Tibial artery (tissue), 4 donors: ENCODE measurements around the gene DNAH9.

ENCODE experiments used
- DNase-seq, 2 donors: peaks; one replicate each; pipeline ENCODE4 v3.0.0-alpha.2; 2019
- H3K27ac ChIP-seq, 2 donors: fragments of 200-600 bp; sonication (generic) in 1 of 2; 1 replicate in 1 of 2; 2 replicates in 1 of 2; pipeline ENCODE4 v1.5.1; 2018 to 2019; ENCODE audit warnings: mild to moderate bottlenecking in 1 of 2
- H3K27me3 ChIP-seq, 2 donors: fragments of 200-600 bp; sonication (generic) in 1 of 2; one replicate each; pipeline versions ENCODE4 v1.5.1 to v1.6.0; 2016 to 2019
- H3K36me3 ChIP-seq, 3 donors: fragments of 200-600 bp; sonication (generic) in 2 of 3; one replicate each; pipeline ENCODE4 v1.5.1; 2016 to 2019; ENCODE audit warnings: mild to moderate bottlenecking in 2 of 3
- H3K4me1 ChIP-seq, 4 donors: fragments of 200-600 bp; sonication (generic) in 2 of 4; 1 replicate in 3 of 4; 2 replicates in 1 of 4; pipeline ENCODE4 v1.5.1; 2016 to 2019
- H3K4me3 ChIP-seq, 2 donors: fragments of 200-600 bp; sonication (generic) in 1 of 2; 1 replicate in 1 of 2; 2 replicates in 1 of 2; pipeline ENCODE4 v1.5.1; 2018 to 2019; ENCODE audit warnings: mild to moderate bottlenecking in 2 of 2
- H3K9me3 ChIP-seq, 3 donors: fragments of 200-600 bp; sonication (generic) in 1 of 3; one replicate each; pipeline ENCODE4 v1.5.1; 2016 to 2019
- CTCF ChIP-seq, 2 experiments: fragments of 200-600 bp in 1 of 2; fragments of 450-650 bp in 1 of 2; IDR thresholded peaks; one replicate each; pipeline ENCODE4 v1.5.1; 2017 to 2019; ENCODE audit warnings: antibody characterized with exemption in 2 of 2, mild to moderate bottlenecking in 1 of 2, moderate library complexity in 1 of 2
- intact Hi-C: fragments of 100-400 bp; cut with DNase I; formaldehyde crosslinking; loops from one replicate; pipeline ENCODE4 v1.15.0; 2023; ENCODE audit warnings: low total_unique reads

The DNAH9 gene

DNA sequence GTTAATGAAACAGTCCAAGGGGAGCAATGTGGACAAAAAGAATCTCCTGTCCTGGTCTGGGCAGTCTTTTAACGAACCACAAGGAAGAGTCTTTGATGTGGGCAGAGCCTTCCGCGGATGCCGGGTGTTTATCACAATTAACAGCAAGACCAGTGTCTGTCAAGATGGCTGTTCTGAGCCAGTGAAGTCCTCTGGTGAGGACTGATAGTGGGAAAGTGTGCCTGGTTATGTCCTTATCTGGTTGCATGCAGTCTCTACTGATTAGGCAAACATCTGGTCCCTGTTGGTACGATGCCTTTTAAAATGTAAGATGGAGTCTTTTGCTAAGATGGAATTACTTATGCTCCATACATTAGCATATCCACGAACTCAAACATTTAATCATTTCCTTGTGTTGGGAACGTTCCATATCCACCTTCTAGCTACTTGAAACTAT is 310.5 kb downstream of the DNAH9 start:
- no peaks in the 10 kb centered on the region for H3K36me3 ChIP-seq
- no peak overlapping the region for H3K27ac ChIP-seq
- no peak overlapping the region for H3K4me3 ChIP-seq
- TF ChIP-seq CTCF (IDR thresholded peaks at IDR 0.05), result no peak
- DNase-seq, result no peak
- intact Hi-C loops, result no loop called here
- H3K27me3 ChIP-seq, result no peaks in the 10 kb centered on the region
- no peaks in the 10 kb centered on the region for H3K4me1 ChIP-seq
- peaks cover 0 to 13% (median 0%) of the 10 kb centered on the region in 3 donors for H3K9me3 ChIP-seq

DNA sequence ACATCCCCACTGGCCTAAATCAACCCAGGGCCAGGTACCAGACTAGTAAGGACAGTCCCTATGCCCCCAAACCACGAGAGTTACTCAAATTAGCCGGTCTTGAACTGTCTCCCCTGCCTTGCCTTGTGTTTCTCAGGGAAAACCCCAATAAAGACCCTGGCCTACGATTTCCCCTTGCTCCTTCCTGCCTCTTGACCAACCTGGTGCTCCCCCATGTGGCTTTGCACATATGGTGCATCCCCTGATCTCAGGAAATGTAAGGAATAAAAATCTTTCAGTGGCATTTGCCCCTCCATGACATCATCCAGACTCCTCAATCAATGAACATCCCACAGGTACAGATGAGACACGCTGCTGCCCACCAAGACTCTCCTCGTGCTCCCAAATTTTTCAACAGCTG is 311.1 kb downstream of the DNAH9 start:
- no peaks in the 10 kb centered on the region for H3K27me3 ChIP-seq
- intact Hi-C loops, result no loop called here
- H3K36me3 ChIP-seq, result no peaks in the 10 kb centered on the region
- H3K27ac ChIP-seq, result no peak overlapping the region
- peaks cover 0 to 13% (median 0%) of the 10 kb centered on the region in 3 donors for H3K9me3 ChIP-seq
- H3K4me1 ChIP-seq, result no peaks in the 10 kb centered on the region
- no peak for DNase-seq
- H3K4me3 ChIP-seq, result no peak overlapping the region
- TF ChIP-seq CTCF (IDR thresholded peaks at IDR 0.05), result no peak

DNA sequence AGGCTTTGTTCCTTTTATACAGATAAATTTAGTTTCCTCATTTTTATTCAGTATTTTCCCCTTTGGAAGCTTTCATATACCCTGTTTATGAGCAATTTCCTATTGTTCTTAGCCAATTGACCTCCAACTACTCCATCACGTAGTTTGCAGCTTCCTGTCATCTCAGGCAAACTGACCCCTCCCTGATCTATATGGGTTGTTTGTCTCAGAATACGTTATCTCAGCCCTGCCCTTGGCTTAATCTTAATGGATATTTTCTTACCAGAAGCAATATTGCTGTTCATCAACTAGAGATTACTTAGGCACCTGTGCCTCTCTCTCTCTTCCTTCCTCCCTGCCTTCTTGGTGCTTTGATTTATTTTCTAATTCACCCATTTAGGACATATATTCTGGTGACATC is 317.8 kb downstream of the DNAH9 start:
- H3K36me3 ChIP-seq, result no peaks in the 10 kb centered on the region
- no peak for TF ChIP-seq CTCF (IDR thresholded peaks at IDR 0.05)
- no peak for DNase-seq
- H3K4me3 ChIP-seq, result no peak overlapping the region
- H3K27me3 ChIP-seq, result no peaks in the 10 kb centered on the region
- H3K9me3 ChIP-seq, result peaks cover 0 to 10% (median 0%) of the 10 kb centered on the region in 3 donors
- intact Hi-C loops, result no loop called here
- H3K27ac ChIP-seq, result no peak overlapping the region
- no peaks in the 10 kb centered on the region for H3K4me1 ChIP-seq

GRCh38 chr17:11917415-11917814 is 319.1 kb downstream of the DNAH9 start:
- H3K27me3 ChIP-seq, result no peaks in the 10 kb centered on the region
- no peaks in the 10 kb centered on the region for H3K4me1 ChIP-seq
- DNase-seq, result no peak
- no peak overlapping the region for H3K27ac ChIP-seq
- no peak overlapping the region for H3K4me3 ChIP-seq
- intact Hi-C loops, result no loop called here
- TF ChIP-seq CTCF (IDR thresholded peaks at IDR 0.05), result no peak
- H3K36me3 ChIP-seq, result no peaks in the 10 kb centered on the region
- H3K9me3 ChIP-seq, result peaks cover 0 to 5% (median 0%) of the 10 kb centered on the region in 3 donors

DNA sequence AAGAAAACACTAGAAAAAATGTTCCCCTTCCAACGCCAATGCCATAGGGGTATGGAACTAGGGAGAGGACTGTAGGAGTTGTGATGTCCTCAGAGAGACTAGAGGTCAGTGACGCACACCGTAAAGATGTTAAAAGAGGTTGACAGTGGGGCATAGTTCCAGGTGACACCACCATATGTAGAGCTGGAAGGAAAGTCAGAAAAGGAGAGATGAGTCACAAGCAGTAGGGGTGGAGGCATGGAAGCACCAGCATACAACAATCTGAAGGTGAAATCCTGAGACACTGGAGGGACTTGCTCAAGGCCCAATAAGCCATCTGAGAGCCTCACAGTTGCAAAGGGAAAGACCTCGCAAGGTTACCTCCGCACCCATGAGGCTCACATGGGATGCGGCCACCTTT is 323.0 kb downstream of the DNAH9 start:
- Histone ChIP-seq H3K9me3 (no peaks in the 10 kb centered on the region), H3K4me3 (no peak overlapping the region), H3K36me3 (no peaks in the 10 kb centered on the region), H3K4me1 (no peaks in the 10 kb centered on the region), H3K27me3 (no peaks in the 10 kb centered on the region), H3K27ac (no peak overlapping the region)
- intact Hi-C loops, result no loop called here
- no peak for TF ChIP-seq CTCF (IDR thresholded peaks at IDR 0.05)
- no peak for DNase-seq

DNA sequence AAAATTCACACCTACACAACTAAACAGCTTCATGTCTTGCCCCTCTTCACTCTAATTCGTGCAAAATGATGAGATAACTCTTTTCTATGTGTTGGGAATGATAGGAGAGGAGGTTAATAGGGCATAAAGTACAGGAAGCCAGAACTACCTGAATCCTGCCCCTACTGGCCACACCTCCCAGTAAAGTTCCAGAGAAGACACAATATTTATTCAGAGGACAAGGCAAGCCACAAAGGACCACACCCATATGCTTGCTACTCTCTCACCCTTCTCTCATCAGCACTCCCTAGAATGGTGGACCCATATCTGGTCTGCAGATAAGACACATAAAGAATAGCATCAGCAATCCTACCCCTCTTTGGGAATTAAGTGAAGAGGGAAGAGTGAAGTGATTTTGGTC is 324.4 kb downstream of the DNAH9 start:
- no peak for TF ChIP-seq CTCF (IDR thresholded peaks at IDR 0.05)
- Histone ChIP-seq H3K4me3 (no peak overlapping the region), H3K36me3 (no peaks in the 10 kb centered on the region), H3K9me3 (no peaks in the 10 kb centered on the region), H3K4me1 (no peaks in the 10 kb centered on the region), H3K27ac (no peak overlapping the region), H3K27me3 (no peaks in the 10 kb centered on the region)
- intact Hi-C loops, result no loop called here
- no peak for DNase-seq
